ENCODE data around the gene GPR137B. TPM values are rescaled to one million over a fixed set of nuclear protein-coding genes. Genes with fewer than 3 reads are reported as not detected.

The GPR137B gene
- total and polyA plus RNA-seq, 2 of the 4 experiments (the other 2 are of a cell fraction): 4.5 to 12.3 TPM

GRCh38 chr1:236140705-236141446 is 1.5 kb upstream of the GPR137B start:
- no peaks in the 10 kb centered on the region for H3K36me3 ChIP-seq (ENCODE audit: control insufficient read depth, insufficient read depth, low read length)
- H3K9me1 ChIP-seq (ENCODE audit: insufficient read depth, low read length): no peaks in the 10 kb centered on the region
- H3K79me1 ChIP-seq (ENCODE audit: low read depth in 1 of 2, low read length in 2 of 2): peaks cover 3 to 6% of the 10 kb centered on the region in 2 experiments; a peak in 3 of 4 replicates
- no peak for ATAC-seq (ENCODE audit: low read depth)
- ChIA-PET POLR2A (ENCODE audit: unreplicated experiment) (no interaction called here), CTCF (interaction anchor here (0.6 to 1.3 kb wide), 3 partner anchors 8 to 24 kb away, joined by 3 read pairs; no protein-coding TSS in a partner anchor)
- no peak overlapping the region for H2BK5ac ChIP-seq (ENCODE audit: low read depth, low read length, poor library complexity, severe bottlenecking)
- no peak overlapping the region for H2AK9ac ChIP-seq (replicated peaks; ENCODE audit: low read depth, low read length, poor library complexity)
- H3K4me3 ChIP-seq (ENCODE audit: insufficient read depth, low read depth, low read length): peak overlapping the region; percentile 41
- H3K9me3 ChIP-seq (ENCODE audit: control insufficient read depth, insufficient read depth, low read length): no peaks in the 10 kb centered on the region; the same call in 1 of the 2 replicates
- no peak overlapping the region for H3K23ac ChIP-seq (ENCODE audit: low read depth, low read length)
- H3K27ac ChIP-seq (ENCODE audit: insufficient read depth, low read length): no peak overlapping the region
- in situ Hi-C loops (cut with MboI; ENCODE audit: low sequenced_read_pairs): no loop called here
- no peak overlapping the region for H4K8ac ChIP-seq (ENCODE audit: low read depth in 2 of 2, low read length in 2 of 2)
- no peak overlapping the region for H4K91ac ChIP-seq (ENCODE audit: insufficient read depth, low read depth, low read length)
- H3K18ac ChIP-seq (ENCODE audit: low read depth, low read length): no peak overlapping the region
- H2BK20ac ChIP-seq (ENCODE audit: low read depth, low read length): no peak overlapping the region
- no peak overlapping the region for H3K14ac ChIP-seq (replicated peaks; ENCODE audit: low read depth, low read length)
- 6% methylated on average over 3 of the region's 18 CpGs; no CpG with 5 or more reads in 1 of the 2 experiments for WGBS, 2 experiments (ENCODE audit: extremely low coverage in 2 of 2, insufficient read length in 1 of 2)
- H2AK5ac ChIP-seq (ENCODE audit: low read depth, low read length): no peak overlapping the region
- no peak overlapping the region for H2BK120ac ChIP-seq (ENCODE audit: low read depth, low read length)
- dilution Hi-C loops (cut with HindIII; ENCODE audit: low sequenced_read_pairs, unreplicated experiment): no loop called here
- peak overlapping the region; percentile 72 for H3K4me2 ChIP-seq (ENCODE audit: low read depth, low read length)
- no peak overlapping the region for H2BK15ac ChIP-seq (ENCODE audit: low read depth, low read length)
- peak overlapping the region; percentile 90 for H2AFZ ChIP-seq (replicated peaks; ENCODE audit: low read length, poor library complexity)
- H4K5ac ChIP-seq (ENCODE audit: low read depth, low read length): no peak overlapping the region
- intact Hi-C loops (cut with micrococcal nuclease): no loop called here
- H3K27me3 ChIP-seq (ENCODE audit: control insufficient read depth, insufficient read depth, low read length): peaks cover 28% of the 10 kb centered on the region
- no peak overlapping the region for H3K9ac ChIP-seq (ENCODE audit: low read depth, low read length)
- no peak overlapping the region for H3K4ac ChIP-seq (ENCODE audit: low read depth, low read length)
- peak; percentile 3 for DNase-seq
- BruUV-seq (replicated peaks): no TSS peak
- no peak overlapping the region for H3K56ac ChIP-seq (ENCODE audit: extremely low read depth, insufficient read depth, low read length)
- peaks cover 7% of the 10 kb centered on the region for H4K20me1 ChIP-seq (ENCODE audit: insufficient read depth, low read length)
- H3K4me1 ChIP-seq (ENCODE audit: control insufficient read depth, insufficient read depth, low read length): peaks cover 2% of the 10 kb centered on the region; the same call in 1 of the 2 replicates
- no peak for TF ChIP-seq MAZ (IDR thresholded peaks at IDR 0.05; ENCODE audit: borderline replicate concordance, low read depth, low read length)
- TF ChIP-seq RAD21 (IDR thresholded peaks at IDR 0.05; ENCODE audit: low read length): no peak
- TF ChIP-seq USF2 (IDR thresholded peaks at IDR 0.05; ENCODE audit: low read depth, low read length): no peak
- no peak for TF ChIP-seq ELK1 (IDR thresholded peaks at IDR 0.05; ENCODE audit: borderline replicate concordance, low read depth, low read length)
- no peak for TF ChIP-seq SMC3 (IDR thresholded peaks at IDR 0.05; ENCODE audit: low read depth, low read length)
- no peak for TF ChIP-seq CEBPB (IDR thresholded peaks at IDR 0.05; ENCODE audit: low read depth, low read length)
- TF ChIP-seq MXI1 (IDR thresholded peaks at IDR 0.05; ENCODE audit: borderline replicate concordance, low read depth, low read length): no peak
- TF ChIP-seq CHD1 (IDR thresholded peaks at IDR 0.05; ENCODE audit: low read depth, low read length): no peak
- no peak for TF ChIP-seq RCOR1 (IDR thresholded peaks at IDR 0.05; ENCODE audit: insufficient replicate concordance, low read length)
- TF ChIP-seq NFE2L2 (IDR thresholded peaks at IDR 0.05; ENCODE audit: low read depth, low read length): no peak
- no peak for TF ChIP-seq RFX5 (IDR thresholded peaks at IDR 0.05; ENCODE audit: low read depth, low read length)
- no peak for TF ChIP-seq BHLHE40 (IDR thresholded peaks at IDR 0.05; ENCODE audit: low read depth, low read length)
- no peak for TF ChIP-seq FOS (IDR thresholded peaks at IDR 0.05; ENCODE audit: low read depth, low read length)
- no peak for TF ChIP-seq CTCF (conservative IDR thresholded peaks at IDR 0.05; ENCODE audit: low read depth, low read length)
- no peak for TF ChIP-seq POLR2A (IDR thresholded peaks at IDR 0.05; ENCODE audit: low read depth, low read length)
